ENCODE measurements around the gene ODF2L. TPM values are rescaled to one million over a fixed set of nuclear protein-coding genes. Genes with fewer than 3 reads are reported as not detected.

The ODF2L gene
- polyA plus RNA-seq, 3 donors, result 3.2 to 5.7 (median 3.5) TPM

- no peak within 1 kb of the TSS for H3K27ac Mint-ChIP-seq
- H3K4me1 ChIP-seq (ENCODE audit: control insufficient read depth in 1 of 2, insufficient read depth in 2 of 2, low read length in 2 of 2), result peaks cover 4 to 10% of the 10 kb centered on the region in 2 donors
- H3K36me3 Mint-ChIP-seq, result no peaks in the 10 kb centered on the region
- no peak within 1 kb of the TSS for H3K27ac ChIP-seq (ENCODE audit: low read depth in 1 of 2, low read length in 2 of 2)
- no peaks in the 10 kb centered on the region for H3K9me3 ChIP-seq (replicated peaks in 1 of 2; ENCODE audit: control insufficient read depth in 1 of 2, insufficient read depth in 1 of 2, low read length in 2 of 2)
- no peaks in the 10 kb centered on the region for H3K36me3 ChIP-seq (replicated peaks in 1 of 2; ENCODE audit: control insufficient read depth in 1 of 2, insufficient read depth in 2 of 2, low read length in 2 of 2)
- H3K27me3 Mint-ChIP-seq (ENCODE audit: low read depth in 3 of 3), result peaks cover 0 to 2% (median 0%) of the 10 kb centered on the region in 3 donors
- H3K9me3 Mint-ChIP-seq, result no peaks in the 10 kb centered on the region
- H3K4me1 Mint-ChIP-seq, result peaks cover 7% of the 10 kb centered on the region
- no peak for DNase-seq
- no peaks in the 10 kb centered on the region for H3K27me3 ChIP-seq (ENCODE audit: control insufficient read depth in 2 of 2, insufficient read depth in 2 of 2, low read length in 2 of 2)
- TF ChIP-seq CTCF (IDR thresholded peaks at IDR 0.05), result no peak
- no peaks in the 10 kb centered on the region for H4K20me1 ChIP-seq (ENCODE audit: insufficient read depth, low read length)
- no peaks in the 10 kb centered on the region for H3K79me2 ChIP-seq (ENCODE audit: insufficient read depth, low read length)
- intact Hi-C loops (cut with micrococcal nuclease), result no loop called here
- peak within 1 kb of the TSS; percentile 38 for H2AFZ ChIP-seq (ENCODE audit: insufficient read depth, low read depth, low read length, poor library complexity, severe bottlenecking)
- H3K4me3 ChIP-seq (replicated peaks in 1 of 3; ENCODE audit: low read depth in 2 of 3, low read length in 3 of 3), result no peak within 1 kb of the TSS
- no peak within 1 kb of the TSS for H3K4me3 Mint-ChIP-seq
- no peak within 1 kb of the TSS for H3K4me2 ChIP-seq (replicated peaks; ENCODE audit: extremely low read depth, low read length, poor library complexity, severe bottlenecking)
- H3K9ac ChIP-seq (ENCODE audit: insufficient read depth, low read length, poor library complexity, severe bottlenecking), result no peak within 1 kb of the TSS
Measured at GRCh38 chr1:86423873-86424272, 27.8 kb upstream of the ODF2L start, which contains the start of gene CLCA2. CLCA2 (plus strand) TSS chr1:86424171; CDS start chr1:86424248, 77 bp downstream.

GRCh38 chr1:86423473-86423872 lies 27.4 kb upstream of the ODF2L start:
- H3K9ac ChIP-seq (ENCODE audit: insufficient read depth, low read length, poor library complexity, severe bottlenecking), result no peak overlapping the region
- no peaks in the 10 kb centered on the region for H3K36me3 Mint-ChIP-seq
- H3K4me3 ChIP-seq (replicated peaks in 1 of 3; ENCODE audit: low read depth in 2 of 3, low read length in 3 of 3), result no peak overlapping the region
- no peak for TF ChIP-seq CTCF (IDR thresholded peaks at IDR 0.05)
- no peaks in the 10 kb centered on the region for H4K20me1 ChIP-seq (ENCODE audit: insufficient read depth, low read length)
- H3K79me2 ChIP-seq (ENCODE audit: insufficient read depth, low read length), result no peaks in the 10 kb centered on the region
- H3K4me1 ChIP-seq (ENCODE audit: control insufficient read depth in 1 of 2, insufficient read depth in 2 of 2, low read length in 2 of 2), result peaks cover 0 to 6% of the 10 kb centered on the region in 2 donors
- peaks cover 7% of the 10 kb centered on the region for H3K4me1 Mint-ChIP-seq
- no peaks in the 10 kb centered on the region for H3K9me3 ChIP-seq (replicated peaks in 1 of 2; ENCODE audit: control insufficient read depth in 1 of 2, insufficient read depth in 1 of 2, low read length in 2 of 2)
- no peak for DNase-seq
- H3K27me3 ChIP-seq (ENCODE audit: control insufficient read depth in 2 of 2, insufficient read depth in 2 of 2, low read length in 2 of 2), result no peaks in the 10 kb centered on the region
- H3K27ac ChIP-seq (ENCODE audit: low read depth in 1 of 2, low read length in 2 of 2), result no peak overlapping the region
- H3K9me3 Mint-ChIP-seq, result no peaks in the 10 kb centered on the region
- peaks cover 0 to 2% (median 0%) of the 10 kb centered on the region in 3 donors for H3K27me3 Mint-ChIP-seq (ENCODE audit: low read depth in 3 of 3)
- H3K27ac Mint-ChIP-seq, result no peak overlapping the region
- peak overlapping the region; percentile 38 for H2AFZ ChIP-seq (ENCODE audit: insufficient read depth, low read depth, low read length, poor library complexity, severe bottlenecking)
- no peak overlapping the region for H3K4me2 ChIP-seq (replicated peaks; ENCODE audit: extremely low read depth, low read length, poor library complexity, severe bottlenecking)
- intact Hi-C loops (cut with micrococcal nuclease), result no loop called here
- H3K4me3 Mint-ChIP-seq, result no peak overlapping the region
- no peaks in the 10 kb centered on the region for H3K36me3 ChIP-seq (replicated peaks in 1 of 2; ENCODE audit: control insufficient read depth in 1 of 2, insufficient read depth in 2 of 2, low read length in 2 of 2)

Measured in CD14-positive monocyte (primary cell).